Erythroblast (primary cell): Measurements from ENCODE around the gene PLOD1.

Source experiments
- GATA1 ChIP-seq: IDR thresholded peaks from 2 replicates; pipeline ENCODE4 v1.6.1; 2011; ENCODE audit warnings: low read depth, mild to moderate bottlenecking, control low read depth, low read length, moderate library complexity
- POLR2A ChIP-seq: IDR thresholded peaks from 2 replicates; pipeline ENCODE4 v1.6.1; 2011; ENCODE audit warnings: mild to moderate bottlenecking, low read length

- TF ChIP-seq POLR2A (no peak), GATA1 (no peak)
Observed at GRCh38 chr1:11942280-11942679, 7.8 kb downstream of the PLOD1 start.
